ENCODE results near the gene ADAMTS10. TPM values are rescaled to one million over a fixed set of nuclear protein-coding genes. Genes with fewer than 3 reads are reported as not detected.

ADAMTS10 gene
- total and polyA plus RNA-seq, 2 of the 8 experiments (the other 6 are each of a cell fraction or from before 2014, with no cell fraction given) = 6.9 to 17.4 TPM

- no peaks in the 10 kb centered on the region for H4K20me1 ChIP-seq (replicated peaks in 1 of 2; ENCODE audit: control insufficient read depth in 1 of 2, insufficient read depth in 2 of 2, low read length in 2 of 2)
- no peak overlapping the region for H3K9ac ChIP-seq (replicated peaks in 1 of 4; ENCODE audit: extremely low read depth in 1 of 4, low read depth in 3 of 4, low read length in 3 of 4)
- H2BK12ac ChIP-seq (ENCODE audit: low read depth, low read length) = peak overlapping the region; percentile 85; the same call in 1 of the 2 replicates
- 91% methylated on average over 19 of the region's 19 CpGs; no CpG with 5 or more reads in 1 of the 2 experiments for WGBS, 2 experiments (ENCODE audit: extremely low coverage in 1 of 2, insufficient coverage in 1 of 2, insufficient read length in 1 of 2, insufficient replicate concordance in 2 of 2, low coverage in 1 of 2, low lambda C conversion rate in 2 of 2, missing lambda C conversion rate in 1 of 2)
- no peaks in the 10 kb centered on the region; the same call in 1 of the 2 replicates for H3K79me1 ChIP-seq (ENCODE audit: low read depth, low read length)
- H2AK5ac ChIP-seq (ENCODE audit: low read depth, low read length) = 0 out of 2 replicates have a peak overlapping the region, but pooled peaks have one; percentile 2
- H2AFZ ChIP-seq (ENCODE audit: low read length) = no peak overlapping the region
- H4K8ac ChIP-seq (ENCODE audit: extremely low read depth, insufficient read depth, low read length) = no peak overlapping the region
- H3K4me1 ChIP-seq (replicated peaks in 1 of 4; ENCODE audit: control insufficient read depth in 3 of 4, insufficient read depth in 4 of 4, low read length in 3 of 4) = peaks cover 0 to 12% (median 2%) of the 10 kb centered on the region in 4 experiments; a peak in 3 of 7 replicates
- peak overlapping the region; percentile 55; the same call in 1 of the 2 replicates for H2BK5ac ChIP-seq (ENCODE audit: low read depth, low read length)
- no peak for FAIRE-seq
- H3K4me2 ChIP-seq (ENCODE audit: insufficient read depth in 1 of 2, low read depth in 2 of 2, low read length in 2 of 2) = 0 out of 4 replicates have a peak overlapping the region, but pooled peaks of 1 of the 2 experiments have one; percentile 16
- no peak overlapping the region for H3K14ac ChIP-seq (ENCODE audit: insufficient read length)
- DNase-seq (ENCODE audit: low read depth in 1 of 2, low spot score in 2 of 2) = no peak
- H2BK15ac ChIP-seq (ENCODE audit: low read length) = peak overlapping the region; percentile 73; the same call in 1 of the 2 replicates
- H3K18ac ChIP-seq (ENCODE audit: extremely low read depth, low read length) = peak overlapping the region; percentile 9; the same call in 1 of the 2 replicates
- no peak overlapping the region for H2BK120ac ChIP-seq (replicated peaks; ENCODE audit: low read depth, low read length)
- H3K79me2 ChIP-seq (ENCODE audit: control insufficient read depth in 1 of 2, insufficient read depth in 2 of 2, low read length in 2 of 2) = no peaks in the 10 kb centered on the region
- H2BK20ac ChIP-seq (ENCODE audit: low read length) = peak overlapping the region; percentile 64; the same call in 1 of the 2 replicates
- H4K5ac ChIP-seq (ENCODE audit: insufficient read length, low read depth, low read length) = no peak overlapping the region
- H3K56ac ChIP-seq (replicated peaks; ENCODE audit: insufficient read length, low read depth, low read length) = no peak overlapping the region
- H3K9me3 ChIP-seq (ENCODE audit: insufficient read depth in 2 of 2, low read depth in 1 of 2, low read length in 1 of 2) = no peaks in the 10 kb centered on the region
- no peak overlapping the region for H3K27ac ChIP-seq (ENCODE audit: low read depth, low read length)
- H3K4me3 ChIP-seq (ENCODE audit: extremely low read depth in 1 of 4, insufficient read depth in 2 of 4, low read depth in 3 of 4, low read length in 4 of 4) = no peak overlapping the region
- no peak overlapping the region for H3K23ac ChIP-seq (ENCODE audit: insufficient read length)
- no peaks in the 10 kb centered on the region for H3K36me3 ChIP-seq (ENCODE audit: control insufficient read depth in 2 of 4, insufficient read depth in 4 of 4, low read length in 3 of 4)
- no peak overlapping the region for H3K4ac ChIP-seq (replicated peaks; ENCODE audit: insufficient read length, low read depth, low read length)
- H3K23me2 ChIP-seq (ENCODE audit: low read depth, low read length) = peaks cover 5% of the 10 kb centered on the region; the same call in 1 of the 2 replicates
- no peaks in the 10 kb centered on the region for H3K27me3 ChIP-seq (replicated peaks in 1 of 4; ENCODE audit: control insufficient read depth in 3 of 4, extremely low read depth in 1 of 4, insufficient read depth in 3 of 4, low read length in 3 of 4)
- CTCF ChIA-PET (ENCODE audit: partially characterized antibody) = interaction anchor here (0.5 to 6.8 kb wide), 7 partner anchors 12 to 127 kb away, joined by 3 to 68 read pairs (median 6); no protein-coding TSS in a partner anchor
- POLR2A ChIA-PET (ENCODE audit: partially characterized antibody) = interaction anchor here (0.9 to 2.7 kb wide), 3 partner anchors 11 to 132 kb away, joined by 3 to 13 read pairs (median 3); partner anchors contain the start of gene HNRNPM
- H4K91ac ChIP-seq (replicated peaks; ENCODE audit: insufficient read length, low read length) = peak overlapping the region; percentile 20
- TF ChIP-seq E2F6 (IDR thresholded peaks at IDR 0.05) (no peak), POLR2AphosphoS5 (IDR thresholded peaks at IDR 0.05; ENCODE audit: low read depth, low read length) (no peak), TBP (IDR thresholded peaks at IDR 0.05; ENCODE audit: low read depth, low read length) (no peak)
Measured at GRCh38 chr19:8576273-8576993, 34.1 kb downstream of the ADAMTS10 start.
